Stimulated activated naive B cell treated with anti-CD40 and anti-IgM and Interleukin-4, amounts not matched to agents 10 μg/mL and 1 μg/mL and 100 μg/mL, for 72 hours (primary cell): ENCODE measurements around the gene TADA1.
A peak's percentile ranks its signal among the peaks of the same experiment; 100 is the strongest.

ENCODE experiments used
- ATAC-seq, 2 donors: fragments of 150-1000 bp; cut with Tn5 transposase; replicated peaks; 2 replicates each; pipeline ENCODE4 v1.10.0; 2021; ENCODE audit warnings: moderate library complexity in 1 of 2
- DNase-seq: peaks from one replicate; pipeline ENCODE4 v3.0.0; 2021
- H3K27ac Mint-ChIP-seq: one replicate; pipeline ENCODE4 v1.8.0; 2022; ENCODE audit warnings: mild to moderate bottlenecking, mixed read lengths
- H3K27me3 Mint-ChIP-seq, 2 donors: one replicate each; pipeline ENCODE4 v1.8.0; 2022; ENCODE audit warnings: mixed read lengths in 2 of 2
- H3K36me3 Mint-ChIP-seq, 2 donors: one replicate each; pipeline ENCODE4 v1.8.0; 2022; ENCODE audit warnings: mixed read lengths in 2 of 2, mild to moderate bottlenecking in 1 of 2
- H3K4me1 Mint-ChIP-seq, 2 donors: one replicate each; pipeline ENCODE4 v1.8.0; 2022; ENCODE audit warnings: mixed read lengths in 2 of 2, mild to moderate bottlenecking in 1 of 2
- H3K4me3 Mint-ChIP-seq, 2 donors: one replicate each; pipeline ENCODE4 v1.8.0; 2022; ENCODE audit warnings: mild to moderate bottlenecking in 2 of 2, mixed read lengths in 2 of 2, moderate library complexity in 1 of 2
- H3K9me3 Mint-ChIP-seq, 2 donors: one replicate each; pipeline ENCODE4 v1.8.0; 2022; ENCODE audit warnings: mixed read lengths in 2 of 2, mild to moderate bottlenecking in 1 of 2

Gene TADA1

GRCh38 chr1:166875734-166876539 is at the start of gene TADA1:
TSS of gene TADA1 (minus strand) at chr1:166876264. CDS start at chr1:166876233, 31 bp downstream.
- H3K27me3 Mint-ChIP-seq, result no peaks in the 10 kb centered on the region
- H3K27ac Mint-ChIP-seq, result peak within 1 kb of the TSS; percentile 99
- H3K9me3 Mint-ChIP-seq, result peaks cover 0 to 3% of the 10 kb centered on the region in 2 donors
- H3K4me1 Mint-ChIP-seq, result peaks cover 22 to 24% of the 10 kb centered on the region in 2 donors
- ATAC-seq (peak; percentile 89 to 93), DNase-seq (peak; percentile 98)
- peaks cover 2 to 10% of the 10 kb centered on the region in 2 donors for H3K36me3 Mint-ChIP-seq
- peak within 1 kb of the TSS; percentile 85 to 95 for H3K4me3 Mint-ChIP-seq

- no peaks in the 10 kb centered on the region for H3K36me3 Mint-ChIP-seq
- H3K27ac Mint-ChIP-seq, result no peak overlapping the region
- H3K27me3 Mint-ChIP-seq, result peaks cover 18 to 32% of the 10 kb centered on the region in 2 donors
- no peak overlapping the region for H3K4me3 Mint-ChIP-seq
- DNase-seq (peak; percentile 26), ATAC-seq (peak; percentile 96 to 97)
- H3K4me1 Mint-ChIP-seq, result peaks cover 26 to 30% of the 10 kb centered on the region in 2 donors
- H3K9me3 Mint-ChIP-seq, result no peaks in the 10 kb centered on the region
Observed at GRCh38 chr1:166924823-166925541, 48.9 kb upstream of the TADA1 start.

- DNase-seq (peak; percentile 11), ATAC-seq (peak; percentile 44 to 60)
- Mint-ChIP-seq H3K36me3 (no peaks in the 10 kb centered on the region), H3K27ac (no peak overlapping the region), H3K4me1 (peaks cover 24 to 25% of the 10 kb centered on the region in 2 donors), H3K9me3 (no peaks in the 10 kb centered on the region), H3K4me3 (peak overlapping the region; percentile 85 to 86), H3K27me3 (peaks cover 28 to 51% of the 10 kb centered on the region in 2 donors)
Observed at GRCh38 chr1:166920561-166921475, 44.8 kb upstream of the TADA1 start.

- Mint-ChIP-seq H3K36me3 (no peaks in the 10 kb centered on the region), H3K4me3 (no peak overlapping the region), H3K9me3 (no peaks in the 10 kb centered on the region), H3K4me1 (peaks cover 14 to 15% of the 10 kb centered on the region in 2 donors), H3K27me3 (peaks cover 28 to 51% of the 10 kb centered on the region in 2 donors), H3K27ac (no peak overlapping the region)
- ATAC-seq (no peak), DNase-seq (no peak)
Observed at GRCh38 chr1:166918956-166919316, 42.9 kb upstream of the TADA1 start.

GRCh38 chr1:166918088-166918955 is 42.3 kb upstream of the TADA1 start:
- H3K9me3 Mint-ChIP-seq, result no peaks in the 10 kb centered on the region

GRCh38 chr1:166915941-166916340 is 39.9 kb upstream of the TADA1 start:
- no peak overlapping the region for H3K27ac Mint-ChIP-seq
- H3K4me1 Mint-ChIP-seq, result peaks cover 2 to 10% of the 10 kb centered on the region in 2 donors
- no peaks in the 10 kb centered on the region for H3K9me3 Mint-ChIP-seq
- peaks cover 15 to 39% of the 10 kb centered on the region in 2 donors for H3K27me3 Mint-ChIP-seq
- DNase-seq (no peak), ATAC-seq (no peak)
- peaks cover 0 to 5% of the 10 kb centered on the region in 2 donors for H3K36me3 Mint-ChIP-seq
- no peak overlapping the region for H3K4me3 Mint-ChIP-seq

More at GRCh38 chr1:166918088-166918955, 42.3 kb upstream of the TADA1 start:
- no peak for ATAC-seq
- Mint-ChIP-seq H3K27me3 (peaks cover 28 to 51% of the 10 kb centered on the region in 2 donors), H3K36me3 (no peaks in the 10 kb centered on the region), H3K4me3 (no peak overlapping the region), H3K4me1 (peaks cover 12 to 14% of the 10 kb centered on the region in 2 donors), H3K27ac (no peak overlapping the region)
- no peak for DNase-seq

- Mint-ChIP-seq H3K4me1 (peaks cover 0 to 7% of the 10 kb centered on the region in 2 donors), H3K27me3 (peaks cover 10 to 31% of the 10 kb centered on the region in 2 donors), H3K27ac (no peak overlapping the region), H3K4me3 (no peak overlapping the region), H3K9me3 (no peaks in the 10 kb centered on the region), H3K36me3 (peaks cover 0 to 5% of the 10 kb centered on the region in 2 donors)
- ATAC-seq (no peak), DNase-seq (no peak)
Observed at GRCh38 chr1:166915042-166915441, 39.0 kb upstream of the TADA1 start.

- H3K4me1 Mint-ChIP-seq, result peaks cover 0 to 6% of the 10 kb centered on the region in 2 donors
- H3K36me3 Mint-ChIP-seq, result peaks cover 0 to 5% of the 10 kb centered on the region in 2 donors
- H3K27me3 Mint-ChIP-seq, result peaks cover 10 to 25% of the 10 kb centered on the region in 2 donors
- DNase-seq, result no peak
- no peak overlapping the region for H3K27ac Mint-ChIP-seq
- no peak overlapping the region for H3K4me3 Mint-ChIP-seq
- ATAC-seq, result no peak
- H3K9me3 Mint-ChIP-seq, result no peaks in the 10 kb centered on the region
Observed at GRCh38 chr1:166914111-166914510, 38.0 kb upstream of the TADA1 start.

GRCh38 chr1:166911624-166912023 is 35.6 kb upstream of the TADA1 start:
- Mint-ChIP-seq H3K4me1 (peaks cover 5 to 12% of the 10 kb centered on the region in 2 donors), H3K36me3 (peaks cover 0 to 5% of the 10 kb centered on the region in 2 donors), H3K27ac (no peak overlapping the region), H3K4me3 (no peak overlapping the region), H3K9me3 (no peaks in the 10 kb centered on the region), H3K27me3 (peaks cover 0 to 8% of the 10 kb centered on the region in 2 donors)
- DNase-seq (no peak), ATAC-seq (no peak)

GRCh38 chr1:166910396-166910994 is 34.4 kb upstream of the TADA1 start:
- peak; percentile 63 for DNase-seq
- ATAC-seq, result peak; percentile 99
- Mint-ChIP-seq H3K27me3 (peaks cover 0 to 15% of the 10 kb centered on the region in 2 donors), H3K4me3 (no peak overlapping the region), H3K9me3 (no peaks in the 10 kb centered on the region), H3K36me3 (peaks cover 0 to 5% of the 10 kb centered on the region in 2 donors), H3K27ac (no peak overlapping the region), H3K4me1 (peaks cover 5 to 12% of the 10 kb centered on the region in 2 donors)

- Mint-ChIP-seq H3K27ac (no peak overlapping the region), H3K36me3 (peaks cover 0 to 5% of the 10 kb centered on the region in 2 donors), H3K4me1 (peaks cover 5 to 12% of the 10 kb centered on the region in 2 donors), H3K27me3 (peaks cover 0 to 15% of the 10 kb centered on the region in 2 donors), H3K9me3 (no peaks in the 10 kb centered on the region), H3K4me3 (no peak overlapping the region)
- no peak for DNase-seq
- no peak for ATAC-seq
Observed at GRCh38 chr1:166908942-166909341, 32.9 kb upstream of the TADA1 start.

GRCh38 chr1:166907763-166908162 is 31.7 kb upstream of the TADA1 start:
- DNase-seq (no peak), ATAC-seq (peak; percentile 64 to 78)
- Mint-ChIP-seq H3K9me3 (no peaks in the 10 kb centered on the region), H3K4me3 (no peak overlapping the region), H3K27ac (no peak overlapping the region), H3K27me3 (peaks cover 0 to 13% of the 10 kb centered on the region in 2 donors), H3K36me3 (peaks cover 0 to 5% of the 10 kb centered on the region in 2 donors), H3K4me1 (peaks cover 13 to 16% of the 10 kb centered on the region in 2 donors)

GRCh38 chr1:166907051-166907450 is 31.0 kb upstream of the TADA1 start:
- H3K4me3 Mint-ChIP-seq, result no peak overlapping the region
- peaks cover 0 to 10% of the 10 kb centered on the region in 2 donors for H3K27me3 Mint-ChIP-seq
- peaks cover 0 to 5% of the 10 kb centered on the region in 2 donors for H3K36me3 Mint-ChIP-seq
- H3K9me3 Mint-ChIP-seq, result no peaks in the 10 kb centered on the region
- no peak overlapping the region for H3K27ac Mint-ChIP-seq
- DNase-seq, result no peak
- H3K4me1 Mint-ChIP-seq, result peaks cover 17 to 18% of the 10 kb centered on the region in 2 donors
- ATAC-seq, result no peak
